Right kidney (tissue), 1 donor: Measurements from ENCODE around the gene SUCLG2.
"Not testable (repeated sequence)": the region's sequence is repeated elsewhere in the genome, so short reads cannot be mapped to it uniquely, and the experiment has no call there.

Experiments used
- DNase-seq: peaks from one replicate; pipeline ENCODE4 v3.0.0-alpha.2; 2016

SUCLG2 gene

DNA sequence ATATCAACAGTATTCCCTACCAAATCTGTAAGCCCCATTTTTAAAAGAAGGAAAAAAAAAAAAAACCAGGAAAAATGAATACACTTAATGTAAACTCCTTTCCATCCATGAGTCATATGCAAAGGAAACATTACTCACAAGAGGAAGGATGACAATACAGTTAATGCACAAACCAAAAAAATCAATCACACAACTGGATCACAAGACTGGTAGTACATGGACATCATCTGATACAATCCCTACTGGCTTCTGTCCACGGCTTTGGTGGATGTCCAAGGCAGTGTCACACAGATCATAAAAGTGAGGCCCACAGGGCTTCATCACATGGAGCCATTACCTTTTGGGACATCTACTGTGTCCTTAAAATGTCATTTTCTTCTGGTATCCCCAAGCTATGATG lies 44.0 kb downstream of the SUCLG2 start:
- DNase-seq: no peak

DNA sequence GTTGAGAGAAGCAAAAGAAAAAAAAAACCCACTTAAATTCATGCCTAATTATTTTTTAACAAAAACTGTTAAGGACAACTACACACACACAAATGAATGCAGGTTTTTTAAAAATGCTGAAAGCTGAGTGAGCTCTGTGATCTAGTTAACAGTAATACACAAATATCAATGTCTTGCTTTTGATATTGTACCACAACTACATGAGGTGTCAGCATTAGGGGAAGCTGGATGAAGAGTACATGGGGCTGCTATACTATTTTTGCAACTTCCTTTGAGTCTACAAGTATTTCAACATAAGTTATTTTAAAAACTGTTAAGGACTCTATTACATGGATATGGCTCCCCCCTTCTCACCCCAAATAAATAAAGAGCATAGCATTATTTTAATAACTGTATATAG lies 44.7 kb downstream of the SUCLG2 start:
- no peak for DNase-seq

DNA sequence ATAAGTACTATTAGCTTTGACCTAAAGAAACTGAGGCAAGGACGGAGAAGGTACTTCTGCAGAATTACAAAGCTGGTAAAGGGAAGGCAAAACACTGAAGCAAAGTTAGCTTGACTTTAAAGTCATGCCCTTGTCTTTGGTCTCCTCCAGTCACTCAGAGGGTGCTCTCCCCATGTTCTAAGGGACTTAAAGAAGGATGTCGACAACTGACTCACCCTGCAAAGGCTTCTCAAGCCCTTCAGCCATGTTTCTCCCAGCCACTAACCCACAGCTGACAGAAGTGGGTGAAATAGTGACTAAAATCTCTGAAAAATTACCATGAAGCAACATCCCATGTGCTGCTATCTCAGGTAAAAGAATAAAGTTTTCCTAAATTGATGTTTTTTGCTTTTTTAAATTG lies 46.4 kb downstream of the SUCLG2 start:
- DNase-seq: no peak

- no peak for DNase-seq
Measured at GRCh38 chr3:67605377-67605776, 49.0 kb downstream of the SUCLG2 start.

GRCh38 chr3:67602816-67603215 lies 51.6 kb downstream of the SUCLG2 start:
- DNase-seq: no peak

- DNase-seq: no peak
Measured at GRCh38 chr3:67601919-67602608, 52.3 kb downstream of the SUCLG2 start.

DNA sequence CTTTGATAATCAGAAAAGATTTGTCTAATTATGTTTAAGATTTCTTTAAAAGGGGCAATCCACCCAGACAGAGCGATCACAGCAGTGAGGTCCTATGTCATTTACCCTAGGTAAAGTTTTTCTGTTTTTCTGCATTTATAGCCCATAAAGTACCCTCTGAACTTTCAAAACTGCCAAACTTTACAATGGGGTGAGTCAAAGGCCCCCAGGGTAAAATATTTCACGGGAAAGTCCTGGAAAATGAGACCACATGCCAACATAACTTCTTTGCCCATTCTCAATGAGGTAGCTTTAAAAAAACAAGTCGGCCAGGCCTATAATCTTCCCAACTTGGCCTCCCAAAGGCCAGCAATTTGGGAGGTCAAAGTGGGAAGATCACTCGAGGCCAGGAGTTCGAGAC lies 53.0 kb downstream of the SUCLG2 start:
- no peak for DNase-seq

DNA sequence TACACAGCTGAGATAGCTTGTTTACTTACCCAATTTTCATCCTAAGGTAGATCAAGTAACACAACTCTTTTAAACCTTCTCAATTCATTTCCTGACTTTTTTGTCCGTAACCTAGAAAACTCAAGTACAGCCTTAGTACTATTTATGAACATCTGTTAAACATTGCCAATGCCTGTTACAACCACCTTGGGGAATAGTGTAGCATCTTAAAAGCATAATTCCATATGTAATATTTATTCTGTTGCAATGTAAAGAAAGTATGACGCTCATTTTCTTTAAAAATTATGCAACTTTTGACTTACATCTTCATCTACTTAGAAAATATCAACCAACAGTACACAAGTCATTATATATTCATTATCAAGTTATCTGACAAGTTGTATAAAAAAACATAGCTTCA lies 54.6 kb downstream of the SUCLG2 start:
- no peak for DNase-seq

- no peak for DNase-seq
Measured at GRCh38 chr3:67598814-67599556, 55.4 kb downstream of the SUCLG2 start.

DNA sequence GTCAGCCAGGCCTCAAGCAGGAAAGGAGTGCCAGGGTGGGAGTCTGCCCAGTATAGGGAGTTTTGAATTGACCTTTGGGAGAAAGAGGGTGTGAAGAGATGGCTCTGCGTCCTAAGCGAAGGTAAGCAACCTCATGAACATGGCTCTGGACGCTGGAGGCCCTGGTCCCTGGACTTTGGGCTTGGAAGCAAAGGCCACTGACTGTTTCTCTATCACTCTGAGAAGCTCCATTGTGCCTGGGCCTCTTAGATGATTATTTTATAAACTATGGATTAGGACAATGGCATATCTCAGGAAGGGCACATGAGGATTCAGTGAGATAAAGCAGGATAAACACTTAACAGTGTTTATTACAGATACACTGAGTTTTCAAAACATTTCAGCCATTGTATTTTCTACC lies 59.0 kb downstream of the SUCLG2 start:
- no peak for DNase-seq

DNA sequence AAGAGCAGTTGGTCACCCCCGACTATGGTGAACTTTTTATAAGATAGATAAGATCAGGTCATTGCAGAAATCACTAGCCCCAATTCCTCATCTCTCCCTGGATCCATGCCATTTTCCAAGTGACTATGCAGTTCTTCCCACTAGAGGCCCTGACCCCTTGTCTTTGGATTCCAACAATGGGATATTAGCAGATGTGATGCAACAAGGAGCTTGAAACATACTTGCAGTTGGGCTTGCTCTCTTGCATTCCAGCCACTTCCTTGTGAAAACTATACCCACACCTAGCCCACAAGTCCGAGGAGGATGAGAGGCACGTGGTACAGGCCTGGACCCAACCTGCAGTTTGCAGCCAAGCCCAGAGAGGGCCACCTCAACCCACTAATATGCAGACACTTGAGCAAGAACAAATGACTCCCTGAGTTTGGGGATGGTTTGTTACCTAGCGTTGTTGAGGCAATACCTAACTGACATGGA lies 60.6 kb downstream of the SUCLG2 start:
- no peak for DNase-seq

DNA sequence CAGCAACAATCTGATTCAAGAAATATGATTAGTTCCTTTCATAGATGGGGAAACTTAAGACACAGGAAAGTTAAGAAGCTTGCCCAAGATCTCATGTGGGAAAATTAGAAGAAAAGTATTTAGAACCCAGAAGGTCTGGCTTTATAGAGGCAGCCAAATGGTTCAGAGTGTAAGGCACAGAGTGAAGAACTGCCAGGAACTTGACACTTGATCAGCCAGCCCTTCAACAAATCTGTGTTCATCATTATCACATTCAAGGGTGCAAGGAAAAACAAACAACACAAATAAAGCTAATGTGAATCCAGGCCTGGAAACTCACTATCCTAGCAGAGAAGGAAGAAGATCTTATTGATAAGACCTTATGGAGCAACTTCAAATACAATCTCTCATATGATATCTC lies 62.4 kb downstream of the SUCLG2 start:
- no peak for DNase-seq

DNA sequence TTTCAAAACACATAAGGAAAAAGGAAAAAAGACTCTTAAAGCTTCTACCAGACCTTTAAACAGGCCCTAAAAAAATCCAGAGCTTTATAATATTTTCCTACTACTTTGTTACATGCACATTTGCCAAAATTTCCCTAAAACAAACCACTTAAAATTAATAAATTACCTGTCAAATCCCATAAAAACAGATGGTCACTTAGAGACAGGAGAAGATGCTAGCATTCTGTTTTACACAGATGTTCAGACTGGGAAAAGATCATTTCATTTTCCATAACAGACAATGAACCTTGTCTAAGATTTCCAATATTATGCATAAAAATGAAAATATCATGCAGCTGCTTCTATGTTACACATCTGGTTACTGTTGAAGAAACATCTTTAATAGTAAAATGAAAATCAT lies 66.6 kb downstream of the SUCLG2 start:
- DNase-seq: no peak

DNA sequence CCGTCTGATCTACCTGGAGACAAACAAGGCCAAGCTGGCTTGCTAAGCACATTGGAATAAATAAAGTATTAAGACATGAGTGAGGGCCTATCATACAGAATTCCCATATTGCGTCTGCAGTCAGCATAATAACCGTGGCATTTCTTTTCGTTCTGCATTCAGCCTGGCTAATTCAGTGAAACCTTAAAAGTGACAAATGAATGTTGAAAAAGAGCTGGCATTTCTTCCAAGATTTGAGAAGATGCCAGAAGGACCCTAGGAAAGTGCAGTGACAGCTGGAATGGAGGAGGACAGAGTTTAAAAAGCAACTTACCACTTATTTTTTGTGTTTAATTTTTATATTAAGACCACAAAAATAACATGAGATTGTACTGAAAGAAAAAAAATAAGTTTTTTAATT lies 67.1 kb downstream of the SUCLG2 start:
- DNase-seq: no peak

DNA sequence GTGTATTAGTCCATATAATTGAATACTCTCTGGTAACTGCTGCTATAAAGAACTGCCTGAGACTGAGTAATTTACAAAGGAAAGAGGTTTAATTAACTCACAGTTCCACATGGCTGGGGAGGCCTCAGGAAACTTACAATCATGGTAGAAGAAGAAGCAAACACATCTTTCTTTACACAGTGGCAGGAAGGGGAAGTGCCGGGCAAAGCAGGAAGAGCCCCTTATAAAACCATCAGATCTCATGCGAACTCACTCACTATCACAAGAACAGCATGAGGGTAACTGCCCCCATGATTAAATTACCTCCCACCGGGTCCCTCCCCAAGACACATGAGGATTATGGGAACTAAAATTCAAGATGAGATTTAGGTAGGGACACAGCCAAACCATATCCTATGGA lies 69.8 kb downstream of the SUCLG2 start:
- not testable (repeated sequence) for DNase-seq

GRCh38 chr3:67580430-67581000 lies 73.9 kb downstream of the SUCLG2 start:
- DNase-seq: no peak

GRCh38 chr3:67578416-67578815 lies 76.0 kb downstream of the SUCLG2 start:
- no peak for DNase-seq

- no peak for DNase-seq
Measured at GRCh38 chr3:67576441-67576840, 78.0 kb downstream of the SUCLG2 start.

DNA sequence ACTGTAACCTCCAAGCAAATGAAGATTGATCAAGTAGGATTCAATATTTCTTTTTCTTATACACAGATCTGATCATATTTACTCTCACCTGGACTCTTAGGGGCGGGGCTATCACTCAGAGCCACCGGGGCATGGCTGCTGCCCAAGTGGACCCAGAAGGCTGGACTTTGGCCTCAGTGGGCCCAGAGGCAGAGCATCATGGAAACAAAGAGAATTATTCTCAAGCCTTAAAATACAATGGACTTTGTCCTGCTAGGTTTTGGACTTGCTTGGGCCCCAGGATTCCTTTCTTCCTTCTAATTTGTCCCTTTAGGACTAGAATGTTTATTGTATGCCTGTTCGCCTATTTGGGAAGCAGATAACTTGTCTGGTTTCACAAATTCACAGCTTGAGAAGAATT lies 85.1 kb downstream of the SUCLG2 start:
- no peak for DNase-seq

GRCh38 chr3:67567893-67568292 lies 86.5 kb downstream of the SUCLG2 start:
- no peak for DNase-seq

- DNase-seq: no peak
Measured at GRCh38 chr3:67564973-67565372, 89.4 kb downstream of the SUCLG2 start.

DNA sequence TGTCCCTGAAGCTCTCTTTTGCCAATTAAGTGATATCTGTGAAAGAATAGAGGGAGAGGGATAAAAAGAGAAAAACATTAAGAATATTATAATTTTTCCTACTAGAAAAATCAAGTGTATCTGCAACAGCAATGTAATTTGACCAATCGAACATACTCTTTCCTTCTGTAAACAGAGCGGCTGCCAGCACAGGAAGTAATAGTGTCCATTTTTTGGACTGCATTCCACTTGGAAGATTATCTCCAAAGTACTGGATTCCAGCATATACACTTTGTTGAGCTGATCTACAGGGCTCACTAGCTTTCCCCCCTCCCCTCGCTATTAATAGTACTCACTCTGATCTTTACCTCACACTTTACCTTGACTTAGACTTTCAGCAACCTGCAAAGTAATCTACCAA lies 90.4 kb downstream of the SUCLG2 start:
- no peak for DNase-seq

DNA sequence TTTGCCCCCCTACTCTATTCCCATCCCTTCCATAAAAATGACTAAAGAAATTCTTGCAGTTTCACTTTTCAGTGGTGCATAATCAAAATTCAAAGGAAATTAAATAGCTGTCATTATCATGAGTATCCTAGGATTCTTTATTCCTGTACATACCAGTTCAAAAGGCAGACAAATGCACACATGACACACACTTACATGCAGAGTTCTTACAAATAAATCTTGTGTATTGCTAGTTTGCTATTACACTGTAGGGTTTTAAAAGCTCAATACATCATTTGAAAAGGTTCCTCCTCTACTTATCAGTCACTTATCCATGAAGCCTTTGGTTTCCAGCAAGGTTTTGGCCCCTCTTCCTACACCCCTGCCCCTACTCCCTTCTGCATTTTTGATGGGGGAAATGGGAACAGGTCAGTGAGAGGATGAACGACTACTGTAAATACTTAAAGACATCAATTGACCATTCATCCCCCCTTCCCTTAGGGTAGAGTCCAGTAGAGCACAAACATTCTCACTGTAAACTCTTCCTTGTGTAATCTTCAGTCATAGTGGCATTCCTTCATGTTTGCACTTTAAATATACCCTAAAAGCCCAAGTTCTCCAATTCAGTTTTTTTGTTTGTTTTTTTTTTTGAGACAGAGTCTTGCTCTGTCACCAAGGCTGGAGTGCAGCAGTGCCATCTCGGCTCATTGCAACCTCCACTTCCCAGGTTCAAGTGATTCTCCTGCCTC lies 92.6 kb downstream of the SUCLG2 start:
- no peak for DNase-seq
